Fibroblast of lung (primary cell): ENCODE measurements around the gene FNDC7. TPM values are rescaled to one million over a fixed set of nuclear protein-coding genes. Genes with fewer than 3 reads are reported as not detected.

ENCODE experiments used
- DNase-seq, 2 donors: peaks; one replicate each; pipeline versions ENCODE4 v3.0.0 to v3.0.0-alpha.2; 2010; ENCODE audit warnings: low read depth in 2 of 2
- H2AFZ ChIP-seq: 2 replicates; pipeline ENCODE4 v1.5.1; 2012; ENCODE audit warnings: low read length, control low read depth, inconsistent platforms
- H3K27ac ChIP-seq: 2 replicates; pipeline ENCODE4 v1.5.1; 2011; ENCODE audit warnings: low read length, control low read depth; ENCODE audit not compliant: insufficient read depth
- H3K27me3 ChIP-seq: 2 replicates; pipeline ENCODE4 v1.5.1; 2011; ENCODE audit warnings: mild to moderate bottlenecking, low read length; ENCODE audit not compliant: control insufficient read depth, insufficient read depth
- H3K36me3 ChIP-seq: 2 replicates; pipeline ENCODE4 v1.5.1; 2011; ENCODE audit warnings: low read length; ENCODE audit not compliant: control insufficient read depth, insufficient read depth
- H3K4me1 ChIP-seq: 2 replicates; pipeline ENCODE4 v1.5.1; 2011; ENCODE audit warnings: low read length; ENCODE audit not compliant: control insufficient read depth, insufficient read depth; ENCODE audit errors: extremely low read depth
- H3K4me2 ChIP-seq: 2 replicates; pipeline ENCODE4 v1.5.1; 2011; ENCODE audit warnings: low read length, control low read depth; ENCODE audit not compliant: insufficient read depth; ENCODE audit errors: extremely low read depth
- H3K4me3 ChIP-seq, 4 experiments: fragments of 200-600 bp in 1 of 4; sonication (generic) in 1 of 4; replicated peaks in 1 of 4; 2 replicates each; pipeline ENCODE4 v1.5.1; 2011 to 2016; ENCODE audit warnings: low read length in 4 of 4, low read depth in 3 of 4, mild to moderate bottlenecking in 3 of 4, control low read depth in 2 of 4, inconsistent platforms in 1 of 4, mixed read lengths in 1 of 4; ENCODE audit not compliant: insufficient read depth in 1 of 4; ENCODE audit errors: control extremely low read depth in 1 of 4
- H3K79me2 ChIP-seq: 2 replicates; pipeline ENCODE4 v1.5.1; 2012; ENCODE audit warnings: mild to moderate bottlenecking, low read length, inconsistent platforms; ENCODE audit not compliant: control insufficient read depth, insufficient read depth
- H3K9ac ChIP-seq: 2 replicates; pipeline ENCODE4 v1.5.1; 2011; ENCODE audit warnings: mild to moderate bottlenecking, low read length, control low read depth; ENCODE audit not compliant: insufficient read depth
- H3K9me3 ChIP-seq: 2 replicates; pipeline ENCODE4 v1.5.1; 2012; ENCODE audit warnings: low read depth, low read length; ENCODE audit not compliant: control insufficient read depth, insufficient read depth
- H4K20me1 ChIP-seq: 2 replicates; pipeline ENCODE4 v1.5.1; 2011; ENCODE audit warnings: low read length; ENCODE audit not compliant: control insufficient read depth, insufficient read depth; ENCODE audit errors: extremely low read depth
- CTCF ChIP-seq, 2 donors: IDR thresholded peaks in 1 of 2; conservative IDR thresholded peaks in 1 of 2; 1 replicate in 1 of 2; 2 replicates in 1 of 2; pipeline ENCODE4 v1.5.1; 2011 to 2012; ENCODE audit warnings: low read length in 2 of 2, control low read depth in 1 of 2, inconsistent platforms in 1 of 2, low read depth in 1 of 2, mild to moderate bottlenecking in 1 of 2
- EZH2 ChIP-seq: IDR thresholded peaks from 2 replicates; pipeline ENCODE4 v1.5.1; 2012; ENCODE audit warnings: low read length, control low read depth, mild to moderate bottlenecking; ENCODE audit errors: missing control alignments
- polyA plus RNA-seq, 2 donors: library from polyadenylated mRNA; depleted of rRNA in 1 of 2; stranded (reverse) in 1 of 2; unstranded in 1 of 2; fragments of >200 nt; gene quantifications; 2 replicates each; pipeline ENCODE4 v1.2.1, GENCODE V29; 2011 to 2012; ENCODE audit warnings: missing spikeins in 1 of 2
- total RNA-seq: library from RNA; depleted of rRNA; stranded (reverse); fragments of >200 nt; gene quantifications from 2 replicates; pipeline ENCODE4 v1.2.1, GENCODE V29; 2014

The FNDC7 gene
- total and polyA plus RNA-seq, 2 donors (not counting 1 experiment from before 2014, with no cell fraction given) = 0.06 to 0.17 TPM

DNA sequence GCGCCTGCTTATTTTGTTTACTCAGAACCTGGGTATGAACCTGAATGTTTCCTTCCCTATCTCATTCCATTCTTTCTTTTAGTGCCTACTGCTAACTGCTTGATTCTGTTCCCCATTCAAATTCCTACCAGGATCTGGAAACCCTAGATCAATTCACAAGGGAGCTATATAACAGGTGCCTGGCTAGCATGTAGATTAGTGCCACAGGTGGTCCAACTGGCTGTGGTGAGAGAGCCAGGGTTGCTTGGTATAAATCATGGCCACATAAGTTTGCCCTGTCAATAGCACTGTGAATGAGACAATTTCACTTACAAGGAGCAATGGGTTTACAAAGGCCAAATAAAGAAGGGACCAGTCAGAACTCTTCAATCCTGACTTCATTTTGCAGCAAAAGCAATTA, 27.2 kb upstream of the FNDC7 start:
- Histone ChIP-seq H3K4me1 (peaks cover 5% of the 10 kb centered on the region), H3K36me3 (no peaks in the 10 kb centered on the region), H3K4me3 (no peak overlapping the region), H4K20me1 (no peaks in the 10 kb centered on the region), H2AFZ (no peak overlapping the region), H3K27ac (no peak overlapping the region), H3K9me3 (no peaks in the 10 kb centered on the region), H3K79me2 (no peaks in the 10 kb centered on the region), H3K27me3 (no peaks in the 10 kb centered on the region), H3K4me2 (no peak overlapping the region), H3K9ac (no peak overlapping the region)
- DNase-seq = no peak
- TF ChIP-seq EZH2 (no peak), CTCF (conservative IDR thresholded peaks at IDR 0.05 in 1 of 2, IDR thresholded peaks at IDR 0.05 in 1 of 2; ENCODE audit: low read depth in 1 of 2, low read length in 2 of 2) (no peak)

DNA sequence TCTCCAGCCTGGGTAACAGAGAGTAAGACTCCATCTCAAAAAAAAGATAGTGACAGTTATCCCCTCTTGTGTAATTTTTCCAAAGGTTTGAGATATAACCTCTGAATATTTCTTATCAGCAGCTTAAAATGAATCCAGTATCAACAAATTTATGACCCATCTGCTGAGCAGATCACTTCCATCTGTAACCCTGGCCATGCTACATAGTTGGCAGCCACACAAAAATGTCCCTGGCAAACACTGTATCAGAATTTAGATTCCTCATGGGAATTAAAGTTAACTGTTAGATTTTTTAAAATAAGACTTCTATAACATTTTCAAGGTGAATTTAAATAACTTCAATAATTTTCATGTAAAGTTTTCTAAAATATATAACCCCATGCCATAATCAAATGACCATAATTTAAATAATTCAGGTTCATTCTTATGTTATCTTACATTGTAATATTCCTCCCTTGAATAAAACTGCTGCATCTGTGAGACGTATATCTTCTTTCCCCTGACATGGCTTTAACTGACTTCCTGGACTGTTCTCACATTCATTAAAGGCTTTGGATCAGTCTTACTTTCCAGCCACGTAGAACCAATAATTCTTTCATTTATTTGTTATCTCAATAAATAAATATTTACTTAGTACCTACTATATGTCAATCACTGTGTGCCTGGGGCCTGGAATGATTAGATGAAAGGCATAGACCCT, 25.9 kb upstream of the FNDC7 start:
- H2AFZ ChIP-seq = no peak overlapping the region
- no peaks in the 10 kb centered on the region for H4K20me1 ChIP-seq
- no peak for TF ChIP-seq EZH2
- no peak for TF ChIP-seq CTCF (conservative IDR thresholded peaks at IDR 0.05 in 1 of 2, IDR thresholded peaks at IDR 0.05 in 1 of 2; ENCODE audit: low read depth in 1 of 2, low read length in 2 of 2)
- peaks cover 5% of the 10 kb centered on the region for H3K4me1 ChIP-seq
- no peaks in the 10 kb centered on the region for H3K36me3 ChIP-seq
- no peaks in the 10 kb centered on the region for H3K27me3 ChIP-seq
- no peak overlapping the region for H3K9ac ChIP-seq
- no peaks in the 10 kb centered on the region for H3K9me3 ChIP-seq
- no peak overlapping the region for H3K27ac ChIP-seq
- peak; percentile 6 to 36 for DNase-seq
- peaks cover 7% of the 10 kb centered on the region for H3K79me2 ChIP-seq
- H3K4me2 ChIP-seq = peak overlapping the region; percentile 20
- H3K4me3 ChIP-seq = no peak overlapping the region

DNA sequence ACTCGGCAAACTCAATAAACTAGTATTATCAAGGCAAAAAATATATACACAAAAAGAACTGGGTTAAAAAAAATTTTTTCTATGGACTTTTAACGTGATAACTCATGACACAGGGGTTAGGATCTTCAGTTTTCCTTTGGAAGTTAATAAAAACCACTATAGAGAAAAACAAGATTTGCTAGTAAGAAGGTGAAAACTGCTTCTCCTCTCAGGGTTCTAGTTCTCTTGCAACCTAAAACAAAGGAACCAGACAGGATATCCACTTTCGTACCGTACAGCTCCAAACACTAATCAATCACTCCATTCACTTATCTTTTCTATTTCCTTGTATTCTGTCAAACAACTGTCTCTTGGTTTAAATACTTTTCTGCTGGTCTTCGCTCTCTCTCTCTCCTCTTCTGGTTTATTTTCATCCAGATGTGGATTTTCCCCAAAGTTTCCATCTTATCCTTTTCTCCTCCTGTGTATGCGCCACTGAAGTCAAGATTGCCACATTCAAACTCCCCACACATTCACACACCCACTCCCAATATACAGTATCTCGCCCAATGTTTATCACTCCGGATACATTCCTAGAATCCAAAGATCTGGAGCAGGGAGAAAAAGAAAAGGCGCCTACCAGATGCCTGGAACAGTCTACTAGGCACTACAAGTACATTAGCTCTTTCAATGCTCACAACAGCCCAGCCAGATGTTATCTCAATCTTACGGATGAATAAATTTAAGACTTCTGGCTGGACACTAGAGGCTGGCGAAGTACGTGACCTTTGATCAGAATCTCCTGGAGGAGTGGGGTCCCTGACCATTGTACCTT, 21.4 kb upstream of the FNDC7 start:
- TF ChIP-seq EZH2 (no peak), CTCF (conservative IDR thresholded peaks at IDR 0.05 in 1 of 2, IDR thresholded peaks at IDR 0.05 in 1 of 2; ENCODE audit: low read depth in 1 of 2, low read length in 2 of 2) (no peak)
- H3K9me3 ChIP-seq = no peaks in the 10 kb centered on the region
- peak in 1 of 2 donors; percentile 22 for DNase-seq
- peak overlapping the region; percentile 96 for H3K27ac ChIP-seq
- H2AFZ ChIP-seq = peak overlapping the region; percentile 82
- H3K9ac ChIP-seq = peak overlapping the region; percentile 91
- no peaks in the 10 kb centered on the region for H3K27me3 ChIP-seq
- H4K20me1 ChIP-seq = no peaks in the 10 kb centered on the region
- H3K4me2 ChIP-seq = peak overlapping the region; percentile 99
- H3K4me3 ChIP-seq = peak overlapping the region; percentile 85 to 98 (median 93)
- peaks cover 50% of the 10 kb centered on the region for H3K79me2 ChIP-seq
- H3K36me3 ChIP-seq = peaks cover 4% of the 10 kb centered on the region
- H3K4me1 ChIP-seq = peaks cover 4% of the 10 kb centered on the region
